Measurements from ENCODE around the gene SPDYE6. TPM values are rescaled to one million over a fixed set of nuclear protein-coding genes. Genes with fewer than 3 reads are reported as not detected.
A peak's percentile ranks its signal among the peaks of the same experiment; 100 is the strongest.

SPDYE6 gene
- total and polyA plus RNA-seq, 12 donors = 0.11 TPM; not detected in 11

DNA sequence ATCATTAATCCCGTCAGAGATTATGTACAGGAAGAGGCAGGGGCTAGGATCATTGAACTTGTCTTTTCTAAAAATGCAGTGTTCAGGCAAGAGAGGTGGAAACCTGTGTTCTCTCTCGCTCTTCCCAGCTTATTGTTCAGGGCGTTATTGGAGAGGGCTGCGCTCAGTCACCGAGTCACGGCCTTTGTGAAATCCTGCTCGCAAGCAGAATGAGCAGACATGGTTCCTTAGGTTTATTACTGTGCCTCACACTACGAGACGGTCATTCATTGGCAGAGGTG, 39.3 kb upstream of the SPDYE6 start:
- DNase-seq = peak in 2 of 7 donors; percentile 27 to 30
- peak overlapping the region; percentile 69 to 92 (median 86) for H3K27ac ChIP-seq
- no peaks in the 10 kb centered on the region for H3K27me3 ChIP-seq
- H3K4me1 ChIP-seq (replicated peaks in 1 of 2) = peaks cover 7 to 10% of the 10 kb centered on the region in 2 donors
- intact Hi-C loops (cut with DNase I) = no loop called here
- 5 to 10% (median 8%) methylated on average over 9 of the region's 9 CpGs for whole genome bisulfite sequencing, 4 donors
- H3K36me3 ChIP-seq (replicated peaks in 1 of 2) = peaks cover 0 to 19% of the 10 kb centered on the region in 2 donors
- TF ChIP-seq, protein P1, sequence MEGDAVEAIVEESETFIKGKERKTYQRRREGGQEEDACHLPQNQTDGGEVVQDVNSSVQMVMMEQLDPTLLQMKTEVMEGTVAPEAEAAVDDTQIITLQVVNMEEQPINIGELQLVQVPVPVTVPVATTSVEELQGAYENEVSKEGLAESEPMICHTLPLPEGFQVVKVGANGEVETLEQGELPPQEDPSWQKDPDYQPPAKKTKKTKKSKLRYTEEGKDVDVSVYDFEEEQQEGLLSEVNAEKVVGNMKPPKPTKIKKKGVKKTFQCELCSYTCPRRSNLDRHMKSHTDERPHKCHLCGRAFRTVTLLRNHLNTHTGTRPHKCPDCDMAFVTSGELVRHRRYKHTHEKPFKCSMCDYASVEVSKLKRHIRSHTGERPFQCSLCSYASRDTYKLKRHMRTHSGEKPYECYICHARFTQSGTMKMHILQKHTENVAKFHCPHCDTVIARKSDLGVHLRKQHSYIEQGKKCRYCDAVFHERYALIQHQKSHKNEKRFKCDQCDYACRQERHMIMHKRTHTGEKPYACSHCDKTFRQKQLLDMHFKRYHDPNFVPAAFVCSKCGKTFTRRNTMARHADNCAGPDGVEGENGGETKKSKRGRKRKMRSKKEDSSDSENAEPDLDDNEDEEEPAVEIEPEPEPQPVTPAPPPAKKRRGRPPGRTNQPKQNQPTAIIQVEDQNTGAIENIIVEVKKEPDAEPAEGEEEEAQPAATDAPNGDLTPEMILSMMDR (IDR thresholded peaks at IDR 0.05) = no peak
- no peak for TF ChIP-seq POLR2A (IDR thresholded peaks at IDR 0.05)
- H3K4me3 ChIP-seq = peak overlapping the region in 2 of 4 donors; percentile 68 to 80
- H3K9me3 ChIP-seq (replicated peaks in 1 of 3) = no peaks in the 10 kb centered on the region

DNA sequence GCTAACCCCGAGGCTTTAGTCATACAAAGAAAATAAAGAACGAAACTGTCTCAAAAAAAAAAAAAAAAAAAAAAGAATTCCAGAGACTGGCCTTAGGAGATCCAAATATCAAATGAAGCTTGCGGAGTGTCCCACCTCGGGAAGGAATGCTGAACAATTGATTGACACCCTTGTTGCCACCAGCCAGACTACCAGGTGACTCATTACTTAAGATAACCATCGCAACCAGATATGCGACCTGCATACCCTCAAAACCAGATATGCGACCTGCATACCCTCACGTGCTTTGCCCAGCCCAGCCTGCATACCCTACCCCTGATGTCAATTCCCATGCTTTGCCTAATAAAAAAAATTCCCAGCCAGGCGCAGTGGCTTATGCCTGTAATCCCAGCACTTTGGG, 37.2 kb upstream of the SPDYE6 start:
- TF ChIP-seq, protein P1 (IDR thresholded peaks at IDR 0.05) = no peak
- Histone ChIP-seq H3K4me3 (no peak overlapping the region), H3K36me3 (replicated peaks in 1 of 2) (no peaks in the 10 kb centered on the region), H3K9me3 (replicated peaks in 1 of 3) (no peaks in the 10 kb centered on the region), H3K4me1 (replicated peaks in 1 of 2) (peaks cover 7 to 10% of the 10 kb centered on the region in 2 donors), H3K27me3 (no peaks in the 10 kb centered on the region), H3K27ac (no peak overlapping the region)
- intact Hi-C loops (cut with DNase I) = no loop called here
- DNase-seq = no peak
- WGBS, 4 donors = 83 to 88% (median 85%) methylated on average over 9 of the region's 9 CpGs

DNA sequence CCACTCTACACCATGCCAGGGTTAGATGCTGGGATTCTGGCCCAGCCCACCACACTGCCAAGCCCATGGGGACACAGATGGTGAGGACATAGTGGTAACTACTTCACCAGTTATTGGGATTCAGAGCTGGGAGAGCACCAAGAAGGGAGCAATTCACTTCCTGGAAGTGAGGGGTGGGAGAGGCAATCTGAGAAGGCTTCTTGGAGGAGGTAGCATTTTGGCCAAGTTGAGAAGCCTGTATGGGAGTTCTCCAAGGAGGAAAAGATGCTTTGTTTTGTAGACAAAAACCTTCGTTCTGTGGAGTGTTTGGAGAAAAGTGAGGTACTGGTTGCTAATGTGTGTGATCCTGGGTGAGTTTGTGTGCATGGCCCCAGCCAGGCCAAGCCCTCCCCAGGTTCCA, 36.1 kb upstream of the SPDYE6 start:
- Histone ChIP-seq H3K27ac (no peak overlapping the region), H3K4me3 (no peak overlapping the region), H3K36me3 (replicated peaks in 1 of 2) (no peaks in the 10 kb centered on the region), H3K4me1 (replicated peaks in 1 of 2) (peaks cover 5 to 8% of the 10 kb centered on the region in 2 donors), H3K27me3 (no peaks in the 10 kb centered on the region), H3K9me3 (replicated peaks in 1 of 3) (no peaks in the 10 kb centered on the region)
- no peak for DNase-seq
- TF ChIP-seq POLR2A (IDR thresholded peaks at IDR 0.05) = no peak
- TF ChIP-seq, protein P1 (IDR thresholded peaks at IDR 0.05) = no peak
- intact Hi-C loops (cut with DNase I) = no loop called here
- WGBS, 4 donors = 89 to 100% (median 94%) methylated on average over 1 of the region's 1 CpG

DNA sequence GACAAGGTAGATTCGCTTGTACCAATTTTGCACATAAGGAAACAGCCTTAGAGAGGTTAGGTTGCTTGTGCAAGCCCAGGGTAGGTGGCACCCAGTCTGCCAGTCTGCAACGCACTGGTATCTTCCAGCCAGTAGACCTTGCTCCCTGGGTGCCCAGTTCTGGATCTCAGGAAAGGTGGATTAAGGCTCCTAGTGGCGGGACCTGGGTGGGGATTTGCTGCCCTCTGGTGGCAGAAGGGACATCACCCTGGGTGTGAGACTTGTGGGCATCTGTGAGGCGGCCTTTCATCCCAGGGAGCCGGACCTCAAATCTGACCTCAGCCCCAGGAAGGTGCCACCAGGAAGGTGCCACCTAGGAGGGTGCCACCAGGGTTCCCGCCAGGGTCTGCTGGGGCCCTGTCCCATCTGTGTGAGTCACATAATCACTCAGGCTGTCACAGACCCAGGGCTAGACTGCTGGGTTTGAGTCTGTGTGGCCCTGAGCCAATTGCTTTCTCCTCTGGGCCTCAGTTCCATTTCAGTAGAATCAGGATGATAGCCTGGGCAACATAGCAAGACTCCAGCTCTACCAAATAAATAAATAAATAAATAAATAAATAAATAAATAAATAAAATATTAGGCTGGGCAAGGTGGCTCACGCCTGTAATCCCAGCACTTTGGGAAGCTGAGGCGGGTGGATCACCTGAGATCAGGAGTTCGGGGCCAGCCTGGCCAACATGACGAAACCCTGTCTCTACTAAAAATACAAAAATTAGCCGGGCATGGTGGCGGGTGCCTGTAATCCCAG, 34.6 kb upstream of the SPDYE6 start:
- H3K36me3 ChIP-seq (replicated peaks in 1 of 2) = peaks cover 0 to 3% of the 10 kb centered on the region in 2 donors
- no peaks in the 10 kb centered on the region for H3K9me3 ChIP-seq (replicated peaks in 1 of 3)
- WGBS, 4 donors = 55 to 88% (median 67%) methylated on average over 7 to 12 of the region's 12 CpGs
- intact Hi-C loops (cut with DNase I) = loop anchor here (2.0 kb wide), 2 partner anchors 110 to 112 kb away; no protein-coding TSS in a partner anchor
- no peaks in the 10 kb centered on the region for H3K27me3 ChIP-seq
- no peak overlapping the region for H3K27ac ChIP-seq
- DNase-seq = peak; percentile 83 to 95 (median 88)
- peaks cover 0 to 5% of the 10 kb centered on the region in 2 donors for H3K4me1 ChIP-seq (replicated peaks in 1 of 2)
- TF ChIP-seq POLR2A (IDR thresholded peaks at IDR 0.05) = no peak
- TF ChIP-seq, protein P1 (IDR thresholded peaks at IDR 0.05) = peak; percentile 92 to 96 (median 95)
- H3K4me3 ChIP-seq = no peak overlapping the region

Data from adrenal gland (tissue), 12 donors.